Putamen (tissue), 1 donor: ENCODE results near the gene TDRD12.

ENCODE experiments used
- DNase-seq: peaks from one replicate; pipeline ENCODE4 v3.0.0-alpha.2; 2016; ENCODE audit warnings: low spot score

The TDRD12 gene

GRCh38 chr19:32809754-32810153 lies 90.2 kb downstream of the TDRD12 start:
- no peak for DNase-seq

DNA sequence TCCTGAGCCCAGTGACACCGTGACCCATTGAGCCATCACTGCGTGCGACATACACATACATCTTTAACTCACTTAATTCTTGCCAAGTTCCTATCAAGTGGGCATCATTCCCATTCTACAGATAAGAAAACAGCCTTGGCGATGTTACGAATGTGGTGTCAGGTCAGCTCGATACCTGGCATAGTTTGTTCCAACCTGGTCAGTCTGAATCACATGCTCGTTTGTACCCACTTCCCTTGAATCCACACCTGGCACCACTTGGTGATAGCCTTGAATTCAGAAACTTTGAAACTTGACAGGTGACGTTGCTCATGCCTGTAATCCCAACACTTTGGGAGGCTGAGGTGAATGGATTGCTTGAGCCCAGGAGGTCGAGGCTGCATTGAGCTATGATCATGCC lies 90.9 kb downstream of the TDRD12 start:
- no peak for DNase-seq

DNA sequence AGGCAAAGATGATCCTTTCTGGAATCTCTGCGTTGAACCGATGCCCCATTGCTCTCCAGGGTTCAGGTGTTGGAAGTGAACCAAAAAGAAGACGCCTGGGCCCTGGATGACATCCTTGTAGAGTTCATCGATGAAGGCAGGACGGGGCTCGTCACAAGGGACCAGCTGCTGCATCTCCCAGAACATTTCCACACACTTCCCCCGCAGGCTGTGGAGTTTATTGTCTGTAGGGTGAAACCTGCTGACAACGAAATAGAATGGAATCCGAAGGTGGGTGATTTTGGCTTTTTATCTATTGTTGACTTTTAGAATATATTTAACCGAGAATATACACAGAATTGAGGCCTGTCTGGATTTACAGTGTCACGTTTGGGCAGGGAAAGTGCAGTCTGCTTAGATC lies 91.6 kb downstream of the TDRD12 start:
- DNase-seq, result no peak

GRCh38 chr19:32812036-32812435 lies 92.5 kb downstream of the TDRD12 start:
- DNase-seq, result no peak

DNA sequence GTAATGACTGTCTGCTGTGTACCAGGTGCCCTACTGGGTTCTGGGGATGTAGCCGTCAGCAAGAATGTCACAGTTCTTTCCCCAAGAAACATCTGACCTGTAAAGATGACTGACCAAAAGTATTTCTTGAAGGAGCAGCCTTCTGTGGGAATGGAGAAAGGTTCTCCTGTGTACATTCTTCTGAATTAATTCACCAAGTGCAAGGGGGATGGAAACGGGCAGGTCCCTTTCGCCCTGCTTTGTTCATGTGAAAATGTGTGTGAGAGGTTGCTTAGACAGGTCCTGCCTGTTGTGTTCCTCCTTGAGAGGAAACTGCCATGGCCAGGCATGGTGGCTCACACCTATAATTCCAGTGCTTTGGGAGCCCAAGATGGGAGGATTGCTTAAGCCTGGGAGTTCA lies 93.0 kb downstream of the TDRD12 start:
- no peak for DNase-seq

DNA sequence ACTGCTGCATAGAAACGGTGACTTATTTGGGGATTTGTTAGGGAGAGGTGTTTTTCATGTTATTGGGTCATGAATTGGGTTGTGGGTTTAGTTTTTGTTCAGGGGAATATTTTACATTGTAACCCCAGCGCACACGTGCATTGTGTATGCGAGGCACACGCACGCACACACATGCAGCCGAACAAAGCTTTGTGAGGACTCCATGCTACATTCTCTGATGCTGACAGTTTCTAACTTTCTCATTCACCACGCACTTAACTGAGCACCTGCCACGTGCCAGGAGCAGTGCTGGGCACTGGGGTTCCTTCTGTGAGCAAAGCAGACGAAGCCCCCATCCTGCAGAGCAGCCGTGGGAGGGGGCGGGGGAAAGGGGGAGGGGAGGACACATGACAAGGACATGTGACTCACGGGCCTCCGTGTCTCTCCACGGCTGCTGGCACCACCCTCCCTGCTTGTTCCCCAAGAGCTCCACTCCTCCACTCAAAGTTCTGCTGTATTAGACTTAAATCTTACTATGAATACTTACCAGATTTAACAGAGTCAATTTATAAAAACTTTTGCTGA lies 94.4 kb downstream of the TDRD12 start:
- peak; percentile 44 for DNase-seq

- DNase-seq, result no peak
Measured at GRCh38 chr19:32814624-32815023, 95.1 kb downstream of the TDRD12 start.

DNA sequence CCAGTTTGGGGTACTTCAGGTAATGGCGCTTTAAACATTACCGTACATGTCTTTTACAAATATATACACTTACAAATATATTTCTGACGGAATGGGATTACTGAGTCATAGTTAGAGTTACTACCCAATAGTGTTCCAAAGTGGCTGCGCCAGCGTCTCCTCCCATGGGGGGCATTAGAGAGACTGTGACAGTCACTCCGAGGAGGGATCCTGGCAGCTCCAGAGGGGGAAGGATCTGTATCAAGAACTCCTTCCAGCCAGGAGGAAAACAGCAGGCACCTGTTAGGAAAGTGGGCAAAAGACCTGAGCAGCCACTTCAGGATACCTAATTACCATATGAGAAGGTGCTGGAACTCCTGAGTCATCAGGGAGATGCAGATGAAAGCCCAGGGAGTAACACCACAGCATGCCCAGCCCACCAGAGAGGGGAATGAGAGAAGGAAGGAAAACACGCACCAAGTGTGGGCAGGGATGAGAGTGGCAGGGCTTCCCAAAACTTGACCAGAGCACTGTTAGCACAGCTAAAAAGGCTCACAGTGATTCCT lies 97.1 kb downstream of the TDRD12 start:
- DNase-seq, result no peak

DNA sequence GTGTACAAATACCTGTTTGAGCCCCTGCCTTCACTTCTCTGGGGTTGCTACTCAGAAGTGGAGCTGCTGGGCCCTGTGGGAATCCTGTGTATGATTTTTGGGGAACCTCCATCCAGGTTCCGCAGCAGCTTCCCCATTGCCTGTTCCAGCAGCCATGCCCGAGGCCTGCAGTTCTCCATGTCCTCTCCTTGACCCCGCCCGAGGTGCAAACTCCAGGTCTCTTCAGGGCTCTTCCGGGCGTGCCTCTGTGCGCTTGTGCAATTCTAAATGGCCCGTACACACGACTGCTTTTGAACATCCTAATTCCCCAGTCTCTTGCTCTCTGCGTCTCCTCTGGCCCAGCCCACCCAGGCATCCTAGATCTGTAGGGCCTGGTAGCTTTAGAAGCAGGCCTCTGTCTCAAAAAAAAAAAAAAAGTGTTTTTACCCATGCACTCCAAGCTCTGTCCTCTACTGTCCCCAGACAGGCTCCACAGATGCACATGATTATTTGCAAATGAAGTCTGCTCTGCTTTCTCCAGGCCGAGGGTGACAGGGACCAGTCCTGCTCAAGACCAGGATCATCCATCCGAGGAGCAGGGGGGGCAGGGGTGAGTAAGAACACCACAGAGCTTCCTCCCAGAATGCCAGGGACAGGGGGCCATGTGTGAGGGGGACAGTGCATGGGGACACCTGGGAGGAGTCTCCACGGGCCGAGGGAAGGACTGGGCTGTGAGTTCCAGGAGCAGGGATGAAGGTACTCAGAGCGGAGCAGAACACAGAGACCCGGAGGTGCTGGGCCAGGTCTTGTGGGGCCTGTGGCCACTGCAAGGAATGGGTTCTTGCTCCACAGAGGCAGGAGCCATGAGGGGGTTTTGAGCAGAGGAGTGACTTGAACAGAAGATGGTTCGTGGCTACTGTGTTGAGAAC lies 98.3 kb downstream of the TDRD12 start:
- DNase-seq, result no peak

GRCh38 chr19:32818536-32818935 lies 99.0 kb downstream of the TDRD12 start:
- no peak for DNase-seq

GRCh38 chr19:32819419-32820400 lies 100.1 kb downstream of the TDRD12 start:
- DNase-seq, result peak; percentile 62

GRCh38 chr19:32822916-32823746 lies 103.6 kb downstream of the TDRD12 start:
- no peak for DNase-seq

GRCh38 chr19:32823747-32824102 lies 104.2 kb downstream of the TDRD12 start:
- no peak for DNase-seq

DNA sequence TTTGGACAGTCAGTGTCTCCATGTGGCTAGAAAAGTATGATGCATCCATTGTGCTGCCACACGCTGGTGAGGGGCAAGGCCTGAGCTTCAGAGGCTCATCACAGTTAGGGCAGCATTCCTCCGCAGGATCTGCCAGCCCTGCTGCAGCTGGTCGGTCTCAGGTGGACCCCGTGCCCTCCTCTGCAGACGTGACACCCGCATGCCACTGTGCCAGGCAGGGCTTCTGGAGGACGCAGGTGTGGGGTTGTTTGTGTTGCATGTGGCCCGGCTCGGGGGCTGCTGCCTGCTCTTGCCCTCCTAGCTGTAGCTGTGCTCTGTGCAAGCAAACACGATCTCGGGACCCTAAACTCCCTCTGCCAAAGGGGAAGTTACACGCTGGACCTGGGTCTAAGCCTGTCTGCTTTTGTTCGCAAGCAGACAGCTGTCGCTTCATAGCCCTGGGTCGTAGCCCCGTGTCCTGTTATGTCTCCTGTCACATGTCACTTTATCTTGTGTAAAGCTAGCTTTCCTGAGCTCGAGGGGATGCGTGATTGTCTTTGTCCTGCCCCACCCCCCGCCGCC lies 104.7 kb downstream of the TDRD12 start:
- DNase-seq, result no peak

DNA sequence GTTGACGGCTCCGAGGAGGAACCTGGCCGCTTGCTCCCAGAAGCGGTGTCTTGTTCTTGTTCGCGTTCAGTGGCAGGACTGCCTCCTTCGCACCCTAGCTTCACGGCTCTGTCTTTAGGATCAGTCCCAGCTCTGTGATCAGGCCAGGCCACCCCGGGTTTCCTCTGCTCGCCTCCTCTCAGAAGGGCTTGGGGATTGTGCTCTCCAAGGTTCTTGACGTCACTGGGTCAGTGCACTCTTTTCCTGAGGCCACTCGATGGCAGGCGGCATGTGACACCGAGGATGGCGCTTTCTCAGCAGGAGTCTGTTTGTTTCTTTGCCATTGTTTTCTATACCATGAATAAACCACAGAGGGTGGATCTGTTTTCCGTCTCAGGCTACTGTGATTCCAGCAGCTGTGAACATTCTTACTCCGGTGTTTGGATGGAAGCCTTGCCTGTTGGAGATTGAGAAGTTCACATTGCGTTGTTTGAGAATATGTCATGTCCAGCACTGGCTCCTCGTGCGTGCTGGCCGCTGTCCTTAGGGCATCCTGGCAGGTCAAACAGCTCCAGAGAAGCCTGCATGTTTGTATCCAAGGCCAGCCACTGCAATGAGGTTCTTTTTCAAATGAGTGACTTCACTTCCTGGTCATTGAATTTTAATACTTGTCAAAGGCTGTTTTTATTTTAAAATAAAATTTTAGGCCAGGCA lies 105.5 kb downstream of the TDRD12 start:
- no peak for DNase-seq

DNA sequence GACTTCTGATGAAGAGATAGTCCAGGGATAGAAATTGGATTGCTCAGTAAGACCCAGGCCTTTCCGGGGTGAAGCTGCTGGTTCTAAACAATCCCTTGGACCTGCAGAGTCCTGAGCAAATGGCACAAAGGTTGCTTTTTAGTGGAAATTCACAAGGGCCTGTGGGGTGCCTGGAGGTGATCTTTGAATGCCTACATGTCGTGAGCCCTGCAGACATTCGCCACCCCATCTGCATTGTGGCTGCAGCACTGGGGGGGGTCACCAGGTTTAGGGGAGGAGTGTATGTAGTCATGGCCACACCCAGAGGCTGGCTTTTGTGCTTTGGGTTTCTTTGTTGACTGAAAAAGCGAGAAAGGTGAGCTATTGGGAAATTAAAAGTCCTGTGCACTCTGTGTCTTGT lies 108.6 kb downstream of the TDRD12 start:
- no peak for DNase-seq

DNA sequence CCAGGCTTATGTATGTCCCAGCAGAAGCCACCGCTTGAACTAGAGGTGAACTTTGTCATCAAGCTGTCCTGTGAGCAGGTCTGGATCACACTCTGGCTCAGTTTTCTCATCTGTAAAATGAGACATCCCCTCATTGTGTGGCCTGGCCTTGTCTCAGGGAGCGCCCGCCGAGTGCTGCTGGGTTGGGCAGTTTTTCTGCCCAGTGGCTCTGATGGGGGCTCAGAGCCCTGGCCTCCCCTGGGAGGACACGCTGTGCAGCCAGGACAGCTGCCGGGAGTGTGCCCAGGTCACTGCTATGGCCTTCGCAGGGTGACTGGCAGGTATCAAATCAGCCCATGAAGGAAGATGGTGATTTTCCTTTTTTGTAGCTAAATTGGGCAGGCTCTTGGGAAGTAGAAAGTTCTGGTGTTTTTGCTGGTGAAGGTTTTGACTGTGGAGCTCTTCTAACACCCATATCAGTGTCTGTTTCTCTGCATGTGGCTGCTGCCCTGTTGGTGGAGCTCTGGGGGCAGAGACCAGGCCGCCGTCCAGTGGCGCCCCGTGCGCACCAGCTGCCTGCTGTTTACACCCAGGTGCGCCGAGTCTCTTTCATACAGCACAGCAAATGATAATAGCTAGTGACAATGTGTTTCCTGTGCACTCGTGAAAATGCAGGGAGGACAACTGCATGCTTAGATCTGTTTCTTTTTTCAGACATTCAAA lies 109.2 kb downstream of the TDRD12 start:
- DNase-seq, result no peak

GRCh38 chr19:32829345-32829896 lies 109.9 kb downstream of the TDRD12 start:
- no peak for DNase-seq

DNA sequence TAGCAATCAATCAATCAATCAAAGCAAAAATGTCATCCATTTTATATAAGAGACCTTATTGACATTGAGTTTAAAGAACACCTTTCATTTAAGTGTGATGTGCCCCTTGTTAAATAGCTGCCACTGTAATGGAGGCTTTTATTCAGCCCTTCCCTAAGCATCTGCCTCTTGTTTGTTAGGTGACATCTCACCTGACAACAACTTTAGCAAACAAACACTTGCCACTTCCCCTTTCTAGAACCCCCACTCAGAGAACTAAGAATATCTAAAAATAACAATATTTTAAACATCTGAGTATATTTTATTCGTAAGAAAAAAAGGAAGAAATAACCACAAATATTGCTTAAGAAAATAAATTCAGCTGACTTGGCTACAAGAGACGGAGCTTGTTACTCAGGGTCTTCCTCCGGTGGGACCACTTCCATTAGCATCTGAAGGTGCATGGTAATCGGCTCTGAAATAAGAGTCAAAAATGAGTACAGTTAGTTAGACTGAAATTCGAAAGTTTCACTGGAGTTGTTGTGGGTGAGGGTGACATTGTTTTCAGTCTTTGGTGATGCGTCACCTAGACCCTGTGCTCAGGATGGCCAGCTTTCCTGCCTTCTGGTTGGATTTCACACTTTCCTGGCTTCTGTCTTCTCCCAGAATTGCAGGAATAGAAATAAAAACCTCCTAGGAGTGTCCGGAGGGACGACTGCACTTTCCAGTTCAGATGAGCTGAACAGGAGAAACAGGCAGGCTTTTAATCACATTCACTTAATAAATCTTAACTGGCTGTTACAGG lies 110.9 kb downstream of the TDRD12 start:
- no peak for DNase-seq
